HuH-7 (cell line): Measurements from ENCODE around the gene CDH15.

ENCODE experiments used
- DNase-seq: peaks from one replicate; pipeline ENCODE4 v3.0.0; 2011; ENCODE audit warnings: low spot score

CDH15 gene

DNA sequence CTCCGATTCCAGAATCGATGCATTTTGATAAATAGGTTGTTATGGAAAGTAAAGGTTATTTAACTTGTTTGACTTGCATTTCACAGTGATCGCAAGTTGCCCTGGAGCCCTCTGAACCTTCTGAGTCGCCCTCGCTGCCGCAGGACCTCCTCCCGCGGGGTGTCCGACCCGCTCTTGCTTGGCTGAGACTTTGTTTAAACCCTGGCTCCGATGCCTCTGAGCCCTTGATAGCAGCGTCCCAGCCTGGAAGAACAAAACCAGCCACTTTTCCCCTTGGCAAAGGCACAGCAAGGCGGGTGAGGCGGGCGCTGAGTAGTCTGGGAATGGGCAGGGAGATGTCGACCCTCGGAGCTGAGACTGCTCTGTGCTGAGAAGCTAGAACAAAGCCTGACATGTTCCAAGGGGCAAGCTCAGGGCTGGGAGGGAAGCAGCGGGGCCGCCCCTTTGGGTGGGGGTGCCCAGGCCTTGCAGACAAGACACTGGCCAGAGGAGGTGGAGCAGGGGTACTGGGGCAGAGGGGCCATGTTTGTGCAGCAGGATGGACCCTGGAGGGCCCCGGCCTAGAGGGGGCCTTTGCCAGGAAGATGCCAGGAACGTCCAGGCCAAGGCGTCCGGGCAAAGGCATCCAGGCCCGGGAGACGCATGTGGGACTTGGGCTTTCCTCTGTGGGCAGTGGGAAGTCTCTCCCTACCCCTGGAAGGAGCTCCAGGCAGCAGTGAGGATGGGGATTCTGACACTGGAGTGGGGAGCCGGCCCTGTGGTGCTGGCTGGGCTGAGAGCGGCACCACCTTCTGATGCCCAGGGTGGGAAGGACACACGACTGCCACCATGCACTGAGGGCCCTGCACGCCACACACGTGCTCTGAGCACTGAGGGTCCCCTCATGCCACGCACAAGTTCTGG is 30.3 kb upstream of the CDH15 start:
- DNase-seq, result no peak

GRCh38 chr16:89141884-89142267 is 29.7 kb upstream of the CDH15 start:
- no peak for DNase-seq

DNA sequence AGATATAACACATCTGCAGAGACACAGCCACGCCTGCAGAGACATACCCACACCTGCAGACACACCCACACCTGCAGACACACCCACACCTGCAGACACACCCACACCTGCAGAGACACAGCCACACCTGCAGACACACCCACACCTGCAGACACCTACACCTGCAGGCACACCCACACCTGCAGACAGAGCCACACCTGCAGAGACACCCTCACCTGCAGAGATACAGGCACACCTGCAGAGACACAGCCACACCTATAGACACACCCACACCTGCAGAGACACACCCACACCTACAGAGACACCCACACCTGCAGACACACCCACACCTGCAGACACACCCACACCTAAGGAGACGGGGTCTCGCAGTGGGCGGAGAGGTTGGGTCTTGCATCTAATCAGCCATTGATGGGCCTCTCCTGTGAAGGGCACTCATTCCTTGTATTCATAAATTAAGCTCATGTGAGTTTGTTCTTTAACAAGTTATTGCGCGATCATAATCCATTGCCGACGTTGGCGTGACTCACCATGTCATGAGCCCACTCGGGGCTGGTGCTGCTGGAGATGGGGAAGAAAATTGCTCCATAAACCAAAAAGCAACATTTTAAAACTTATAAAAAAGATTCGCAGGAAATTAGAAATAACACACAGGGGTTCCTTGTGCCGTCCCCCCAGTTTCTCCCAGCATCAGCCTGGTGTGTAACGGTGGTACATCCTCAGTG is 28.9 kb upstream of the CDH15 start:
- DNase-seq, result no peak

DNA sequence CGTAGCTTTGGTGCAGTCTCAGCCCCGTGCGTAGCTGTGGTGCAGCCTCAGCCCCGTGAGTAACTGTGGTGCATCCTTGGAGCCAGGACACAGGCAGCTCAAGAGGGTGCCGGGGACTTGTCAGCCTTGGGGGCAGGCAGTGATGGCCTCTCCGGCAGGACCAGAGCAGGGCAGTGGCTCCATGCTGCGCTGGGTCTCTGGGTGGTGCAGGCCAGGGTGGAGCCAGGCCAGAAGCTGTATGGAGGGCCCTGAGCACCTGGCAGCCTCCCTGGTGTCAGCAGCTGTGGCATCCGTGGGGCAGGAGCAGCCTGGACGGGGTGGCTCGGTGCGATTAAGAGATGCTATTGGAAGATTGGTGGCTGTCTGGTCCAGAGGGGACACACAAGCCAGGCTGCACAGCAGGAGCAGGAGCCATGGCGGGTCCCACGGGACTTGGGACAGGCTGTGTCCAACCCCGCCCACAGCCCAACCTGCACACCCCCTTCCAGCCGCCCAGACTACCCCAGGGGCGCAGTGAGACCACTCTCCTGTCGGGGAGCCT is 28.3 kb upstream of the CDH15 start:
- DNase-seq, result no peak

DNA sequence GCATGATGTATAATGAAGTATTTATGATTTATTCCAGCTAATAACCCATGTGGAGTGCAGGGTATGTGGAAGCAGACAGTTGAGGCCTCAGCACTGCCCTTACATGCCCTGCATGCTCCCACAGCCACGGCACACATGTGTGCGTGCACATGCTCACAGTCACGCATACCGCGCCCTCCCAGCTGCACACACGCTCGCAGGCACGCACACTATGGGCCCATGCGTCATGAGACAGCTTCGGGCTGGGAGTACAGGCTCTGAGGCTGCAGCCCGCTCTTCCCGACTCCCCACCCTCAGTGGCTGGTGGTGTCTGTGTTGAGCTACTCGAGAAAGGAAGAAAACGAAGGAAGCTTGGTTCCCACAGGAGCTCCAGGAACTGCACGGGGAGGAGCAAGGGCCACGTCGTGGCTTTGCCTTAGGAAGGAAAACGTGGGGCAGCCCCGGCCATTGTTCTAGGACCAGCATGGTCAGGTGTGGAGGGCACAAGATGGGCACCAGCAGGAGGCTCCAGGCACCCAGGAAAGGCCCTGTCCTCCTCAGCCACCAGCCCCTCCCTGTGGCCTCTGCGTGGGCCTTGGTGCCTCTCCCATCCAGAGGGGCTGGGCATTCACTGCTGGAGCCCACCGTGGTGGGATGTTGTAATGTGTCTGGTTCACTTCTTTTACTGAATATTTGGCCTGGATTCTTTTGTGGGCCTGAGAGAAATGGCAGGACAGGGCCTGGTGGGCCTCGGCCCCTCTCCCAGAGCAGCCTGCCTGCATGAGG is 27.5 kb upstream of the CDH15 start:
- no peak for DNase-seq

GRCh38 chr16:89144681-89145080 is 26.9 kb upstream of the CDH15 start:
- DNase-seq, result no peak

- no peak for DNase-seq
Measured at GRCh38 chr16:89145406-89146161, 26.0 kb upstream of the CDH15 start.

DNA sequence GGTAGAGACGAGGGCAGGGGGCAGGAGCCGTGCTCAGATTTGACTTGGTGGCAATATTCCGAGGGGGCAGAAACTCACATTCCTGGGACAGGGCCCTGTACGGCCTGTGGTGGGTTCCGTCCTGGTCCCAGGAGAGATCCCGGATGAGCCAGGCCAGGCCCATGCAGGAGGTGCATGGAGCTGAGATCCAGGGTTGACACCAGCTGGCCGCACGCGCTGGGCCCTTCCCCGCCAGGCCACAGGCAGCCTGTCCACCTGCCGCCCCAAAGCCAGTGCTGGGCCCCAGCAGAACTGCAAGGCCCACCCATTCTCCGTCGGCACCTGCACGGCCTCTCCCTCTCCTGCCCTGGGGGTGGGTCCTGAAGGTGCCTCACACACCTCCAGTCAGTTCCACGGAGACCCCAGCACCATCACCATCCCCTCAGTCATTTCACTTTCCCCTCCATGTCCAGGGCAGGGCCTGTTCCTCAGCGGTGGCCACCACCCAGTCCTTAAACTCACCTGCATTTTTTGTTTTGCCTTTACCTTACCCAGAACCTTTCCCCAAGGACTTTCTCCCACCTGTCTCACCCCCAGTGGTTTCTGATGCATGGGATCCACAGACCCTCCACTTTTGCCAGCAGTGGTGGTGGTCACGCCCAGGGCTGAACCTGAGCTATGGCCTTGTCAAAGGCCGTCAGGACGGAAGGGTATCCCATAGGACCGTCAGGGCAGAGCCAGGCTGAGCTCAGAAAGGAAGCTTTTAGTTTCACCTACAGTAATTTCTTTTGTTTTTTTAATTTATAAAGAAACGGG is 25.1 kb upstream of the CDH15 start:
- no peak for DNase-seq

- DNase-seq, result no peak
Measured at GRCh38 chr16:89147085-89147817, 24.3 kb upstream of the CDH15 start.

- no peak for DNase-seq
Measured at GRCh38 chr16:89149386-89149785, 22.2 kb upstream of the CDH15 start.

DNA sequence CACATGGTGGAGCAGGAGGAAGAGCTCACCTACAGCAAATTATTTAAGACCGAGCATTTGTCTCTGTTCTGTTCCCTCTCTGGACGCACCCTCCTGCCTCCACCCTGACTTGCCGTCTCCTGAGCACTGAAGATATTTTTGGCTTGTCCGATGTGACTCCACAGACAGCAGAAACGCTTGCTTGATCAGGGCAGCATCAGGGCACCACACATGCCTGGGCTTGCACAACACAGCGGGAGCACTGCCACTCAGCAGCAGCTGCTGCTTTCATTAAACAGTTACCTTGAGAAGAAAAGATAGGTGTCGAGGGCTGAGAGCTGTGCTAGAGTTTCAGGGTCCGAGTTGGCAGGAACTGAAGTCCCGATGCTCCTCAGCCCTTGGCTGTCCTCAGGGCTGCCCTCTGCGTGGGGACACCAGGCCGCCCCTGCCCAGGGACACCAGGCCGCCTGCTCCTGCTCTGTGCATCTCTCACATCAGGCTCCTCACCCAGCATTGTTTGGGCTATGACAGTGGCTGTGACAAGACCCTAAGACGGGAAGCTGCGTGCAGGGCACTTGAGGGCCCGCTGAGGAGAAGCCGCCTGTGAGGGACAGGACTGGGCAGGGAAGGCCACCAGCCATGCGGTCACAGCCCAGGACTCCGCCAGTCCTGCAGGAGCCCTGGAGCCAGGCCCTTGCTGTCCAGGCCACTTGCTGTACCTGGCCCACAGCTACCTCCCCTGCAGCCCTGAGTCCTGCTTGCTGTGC is 21.3 kb upstream of the CDH15 start:
- no peak for DNase-seq

DNA sequence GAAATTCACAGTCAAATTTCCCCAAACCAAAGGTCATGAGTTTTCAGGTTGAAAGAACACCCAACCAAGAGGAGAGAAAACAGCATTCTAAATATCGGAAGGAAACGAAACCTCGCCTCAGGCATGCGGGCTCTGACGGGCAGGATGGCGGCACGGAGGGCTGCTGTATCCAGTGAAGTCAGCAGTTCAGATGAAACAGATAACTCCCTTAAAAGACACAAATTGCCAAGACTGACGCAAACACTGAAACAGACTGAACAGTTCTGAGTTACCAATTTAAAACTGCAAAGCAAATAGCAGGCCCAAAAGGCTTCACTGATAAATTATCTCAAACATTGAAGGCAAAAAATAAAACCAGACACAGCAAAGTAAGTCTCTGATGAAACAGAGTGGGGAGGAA is 20.6 kb upstream of the CDH15 start:
- DNase-seq, result no peak

GRCh38 chr16:89152831-89153700 is 18.5 kb upstream of the CDH15 start:
- DNase-seq, result no peak

DNA sequence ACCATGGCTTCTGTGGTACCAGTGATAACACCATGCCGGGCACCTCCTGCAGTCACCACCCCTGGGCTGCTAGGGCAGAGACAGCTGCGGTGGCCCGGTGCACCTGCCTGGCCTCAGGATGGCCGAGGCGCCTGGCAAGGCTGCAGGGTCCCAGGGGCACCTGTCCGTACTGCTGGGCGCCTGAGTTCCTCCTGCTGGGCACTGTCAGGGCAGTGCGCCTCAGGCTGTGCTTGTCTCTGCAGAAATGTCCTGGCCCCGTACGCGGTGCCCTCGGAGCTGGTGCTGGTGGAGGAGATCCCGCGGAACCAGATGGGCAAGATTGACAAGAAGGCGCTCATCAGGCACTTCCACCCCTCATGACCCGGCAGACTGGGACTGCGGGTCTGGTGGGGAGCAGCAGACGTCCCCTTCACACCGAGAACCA is 17.7 kb upstream of the CDH15 start:
- no peak for DNase-seq

DNA sequence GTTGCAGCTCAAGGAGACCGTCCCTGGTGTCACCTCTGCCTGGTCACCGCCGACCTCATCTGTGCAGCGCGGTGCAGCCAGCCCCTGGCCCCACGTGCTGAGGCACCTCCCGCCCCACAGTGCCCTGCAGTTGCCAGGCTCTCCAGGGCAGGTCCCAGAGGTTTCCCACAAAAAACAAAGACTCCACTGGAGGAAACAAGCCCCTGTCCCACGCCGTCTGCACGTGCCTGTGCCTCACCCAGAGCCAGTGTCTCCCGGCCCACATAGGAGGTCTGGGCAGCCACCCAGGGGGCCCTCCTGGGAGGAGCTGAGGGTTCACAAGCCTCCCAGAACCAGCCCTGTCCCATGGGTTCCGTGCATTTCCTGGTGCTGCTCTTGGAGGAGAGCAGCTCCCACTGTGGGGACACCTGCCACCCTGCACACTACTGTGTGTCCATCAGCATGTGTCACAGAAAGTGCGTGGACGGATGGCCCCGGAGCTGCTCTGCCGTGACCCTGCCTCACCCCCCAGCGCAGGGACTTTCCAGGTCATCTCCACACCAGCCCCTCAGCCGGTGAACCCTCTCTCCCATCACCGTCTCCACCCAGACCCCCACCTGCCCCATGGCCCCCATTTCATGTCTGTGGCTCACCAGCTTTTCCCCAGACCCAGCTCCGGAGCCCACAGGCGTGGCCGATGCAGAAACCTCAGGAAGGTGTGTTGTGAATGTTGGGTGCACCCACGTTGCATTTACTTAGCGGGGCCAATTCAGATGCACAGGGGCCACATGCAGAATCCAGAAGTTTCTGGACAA is 17.0 kb upstream of the CDH15 start:
- DNase-seq, result no peak

GRCh38 chr16:89155184-89155679 is 16.3 kb upstream of the CDH15 start:
- no peak for DNase-seq
